K562 (cell line): ENCODE results near the gene CRELD2. TPM values are rescaled to one million over a fixed set of nuclear protein-coding genes. Genes with fewer than 3 reads are reported as not detected.

Experiments used
- ATF1 ChIP-seq, 2 experiments: fragments of 450-650 bp in 1 of 2; IDR thresholded peaks; 2 replicates each; pipeline ENCODE4 v1.6.1; 2016; ENCODE audit warnings: missing compliant biosample characterization in 1 of 2, missing genetic modification characterization in 1 of 2
- CBFA2T2 ChIP-seq: fragments of 450-650 bp; conservative IDR thresholded peaks from 2 replicates; pipeline ENCODE4 v1.6.1; 2017; ENCODE audit warnings: mild to moderate bottlenecking
- CBX1 ChIP-seq: sonication (generic); IDR thresholded peaks from 2 replicates; pipeline ENCODE4 v1.6.1; 2016; ENCODE audit warnings: antibody characterized with exemption, low read depth, mild to moderate bottlenecking
- CTBP1 ChIP-seq: fragments of 450-650 bp; IDR thresholded peaks from 2 replicates; pipeline ENCODE4 v1.6.1; 2016; ENCODE audit warnings: borderline replicate concordance
- FOXK1 ChIP-seq: sonication (generic); formaldehyde crosslinking; IDR thresholded peaks from 2 replicates; pipeline ENCODE4 v1.8.0; 2022; ENCODE audit warnings: missing genetic modification reagents, mild to moderate bottlenecking, borderline replicate concordance
- FOXM1 ChIP-seq, 2 experiments: fragments of 450-650 bp in 1 of 2; sonication (generic) in 1 of 2; formaldehyde crosslinking in 1 of 2; IDR thresholded peaks; 2 replicates each; pipeline versions ENCODE4 v1.6.1 to v1.9.0; 2017 to 2022; ENCODE audit warnings: low read depth in 2 of 2, mild to moderate bottlenecking in 2 of 2, missing genetic modification reagents in 1 of 2, moderate library complexity in 1 of 2
- HBP1 ChIP-seq: fragments of 450-650 bp; formaldehyde crosslinking; IDR thresholded peaks from 2 replicates; pipeline ENCODE4 v1.4.0; 2022; ENCODE audit warnings: missing genetic modification characterization
- HDAC8 ChIP-seq: fragments of 450-650 bp; IDR thresholded peaks from 2 replicates; pipeline ENCODE4 v1.6.1; 2016; ENCODE audit warnings: mild to moderate bottlenecking, missing genetic modification characterization, moderate library complexity, missing compliant biosample characterization
- KAT8 ChIP-seq: fragments of 450-650 bp; IDR thresholded peaks from 2 replicates; pipeline ENCODE4 v1.6.1; 2016; ENCODE audit warnings: low read depth, mild to moderate bottlenecking
- MTA3 ChIP-seq: fragments of 450-650 bp; formaldehyde crosslinking; IDR thresholded peaks from 2 replicates; pipeline ENCODE4 v1.6.1; 2017; ENCODE audit warnings: mild to moderate bottlenecking, borderline replicate concordance
- NCOA4 ChIP-seq: fragments of 450-650 bp; IDR thresholded peaks from 2 replicates; pipeline ENCODE4 v1.6.1; 2018; ENCODE audit warnings: mild to moderate bottlenecking; ENCODE audit not compliant: partially characterized antibody
- NELFE ChIP-seq: IDR thresholded peaks from 2 replicates; pipeline ENCODE4 v1.6.1; 2011; ENCODE audit warnings: mild to moderate bottlenecking; ENCODE audit not compliant: insufficient read depth, insufficient read length
- NFXL1 ChIP-seq: fragments of 450-650 bp; formaldehyde crosslinking; IDR thresholded peaks from 2 replicates; pipeline ENCODE4 v1.4.0; 2021; ENCODE audit warnings: mild to moderate bottlenecking
- SAFB2 ChIP-seq: fragments of 200-400 bp; formaldehyde crosslinking; IDR thresholded peaks from 2 replicates; pipeline ENCODE4 v1.6.1; 2018; ENCODE audit warnings: borderline replicate concordance, low read length, low read depth, moderate library complexity; ENCODE audit not compliant: severe bottlenecking
- SETDB1 ChIP-seq: IDR thresholded peaks from one replicate; pipeline ENCODE4 v1.6.1; 2012; ENCODE audit warnings: low read length, control low read depth, inconsistent platforms
- SPI1 ChIP-seq: IDR thresholded peaks from 2 replicates; pipeline ENCODE4 v1.6.1; 2011; ENCODE audit warnings: low read depth, low read length, control low read depth, borderline replicate concordance
- TEAD4 ChIP-seq, 2 experiments: sonication (generic) in 1 of 2; formaldehyde crosslinking in 1 of 2; IDR thresholded peaks; 2 replicates each; pipeline versions ENCODE4 v1.6.1 to v1.8.0; 2012 to 2022; ENCODE audit warnings: borderline replicate concordance in 1 of 2, inconsistent platforms in 1 of 2, low read length in 1 of 2, mild to moderate bottlenecking in 1 of 2, missing genetic modification reagents in 1 of 2
- ZBTB17 ChIP-seq: fragments of 450-650 bp; formaldehyde crosslinking; IDR thresholded peaks from 2 replicates; pipeline ENCODE4 v1.4.0; 2020; ENCODE audit warnings: mild to moderate bottlenecking
- ZBTB26 ChIP-seq: fragments of 450-650 bp; formaldehyde crosslinking; IDR thresholded peaks from 2 replicates; pipeline ENCODE4 v1.4.0; 2022; ENCODE audit warnings: missing genetic modification characterization
- ZNF121 ChIP-seq: sonication (generic); formaldehyde crosslinking; conservative IDR thresholded peaks from 2 replicates; pipeline ENCODE4 v1.8.0; 2022; ENCODE audit warnings: missing genetic modification reagents
- ZNF133 ChIP-seq: fragments of 250-450 bp; sonication (Bioruptor Pico); IDR thresholded peaks from 2 replicates; pipeline ENCODE4 v1.4.0; 2020; ENCODE audit warnings: mild to moderate bottlenecking
- ZNF324 ChIP-seq: fragments of 250-450 bp; sonication (Bioruptor Pico); IDR thresholded peaks from 2 replicates; pipeline ENCODE4 v1.4.0; 2020; ENCODE audit warnings: mild to moderate bottlenecking
- ZNF445 ChIP-seq: fragments of 250-450 bp; sonication (Bioruptor Pico); IDR thresholded peaks from 2 replicates; pipeline ENCODE4 v1.4.0; 2020; ENCODE audit warnings: low read depth, mild to moderate bottlenecking, moderate library complexity
- polyA plus RNA-seq, 8 experiments: library from polyadenylated mRNA; depleted of rRNA in 4 of 8; stranded (reverse) in 5 of 8; unstranded in 3 of 8; fragments of >200 nt; fragmentation: Nextera tagmentation in 2 of 8; fragmentation: Illumina TruSeq in 1 of 8; extraction: Ambion mirVana in 2 of 8; extraction: Trizol in 1 of 8; gene quantifications; 2 replicates each; pipeline versions ENCODE4 v1.2.1 to v1.2.3, GENCODE V29; 2011 to 2014; ENCODE audit warnings: inconsistent platforms in 1 of 8, missing spikeins in 1 of 8
- total RNA-seq, 7 experiments: library from RNA; depleted of rRNA in 6 of 7; stranded (reverse); fragments of >200 nt in 6 of 7; fragmentation: Illumina TruSeq in 2 of 7; extraction: Trizol in 2 of 7; gene quantifications; 2 replicates each; pipeline versions ENCODE4 v1.2.1 to v1.2.3, GENCODE V29; 2011 to 2021; ENCODE audit warnings: low replicate concordance in 1 of 7
- TF ChIP-seq, protein P1 (sequence below): fragments of 450-650 bp; IDR thresholded peaks from 2 replicates; pipeline ENCODE4 v1.6.1; 2016; ENCODE audit warnings: mild to moderate bottlenecking

Gene CRELD2
- total and polyA plus RNA-seq, 9 of the 15 experiments (the other 6 are each of a cell fraction or from before 2014, with no cell fraction given): 0.96 to 25.3 (median 8.8) TPM

- no peak for TF ChIP-seq ZBTB26 (CRISPR knock-in tag)
- no peak for TF ChIP-seq SETDB1
- no peak for TF ChIP-seq NELFE
- TF ChIP-seq CTBP1: peak; percentile 94
- TF ChIP-seq HDAC8 (tag): no peak
- TF ChIP-seq NFXL1: no peak
- TF ChIP-seq CBX1: no peak
- TF ChIP-seq ZNF324 (CRISPR knock-in tag): no peak
- TF ChIP-seq KAT8: no peak
- no peak for TF ChIP-seq SAFB2
- no peak for TF ChIP-seq ZNF445 (CRISPR knock-in tag)
- TF ChIP-seq FOXM1 (IDR thresholded peaks at IDR 0.05; ENCODE audit: low read depth): peak; percentile 83
- TF ChIP-seq FOXM1 (CRISPR knock-in tag; IDR thresholded peaks at IDR 0.05; ENCODE audit: low read depth): peak; percentile 33; the same call in 1 of the 2 replicates
- no peak for TF ChIP-seq ATF1 (CRISPR knock-in tag; IDR thresholded peaks at IDR 0.05)
- TF ChIP-seq ATF1 (tag; IDR thresholded peaks at IDR 0.05): peak; percentile 56
- TF ChIP-seq FOXK1 (CRISPR knock-in tag): no peak; the same call in 1 of the 2 replicates
- TF ChIP-seq TEAD4 (IDR thresholded peaks at IDR 0.05; ENCODE audit: low read length): no peak
- TF ChIP-seq TEAD4 (CRISPR knock-in tag; IDR thresholded peaks at IDR 0.05; ENCODE audit: borderline replicate concordance): no peak
- TF ChIP-seq CBFA2T2: no peak
- TF ChIP-seq, protein P1, sequence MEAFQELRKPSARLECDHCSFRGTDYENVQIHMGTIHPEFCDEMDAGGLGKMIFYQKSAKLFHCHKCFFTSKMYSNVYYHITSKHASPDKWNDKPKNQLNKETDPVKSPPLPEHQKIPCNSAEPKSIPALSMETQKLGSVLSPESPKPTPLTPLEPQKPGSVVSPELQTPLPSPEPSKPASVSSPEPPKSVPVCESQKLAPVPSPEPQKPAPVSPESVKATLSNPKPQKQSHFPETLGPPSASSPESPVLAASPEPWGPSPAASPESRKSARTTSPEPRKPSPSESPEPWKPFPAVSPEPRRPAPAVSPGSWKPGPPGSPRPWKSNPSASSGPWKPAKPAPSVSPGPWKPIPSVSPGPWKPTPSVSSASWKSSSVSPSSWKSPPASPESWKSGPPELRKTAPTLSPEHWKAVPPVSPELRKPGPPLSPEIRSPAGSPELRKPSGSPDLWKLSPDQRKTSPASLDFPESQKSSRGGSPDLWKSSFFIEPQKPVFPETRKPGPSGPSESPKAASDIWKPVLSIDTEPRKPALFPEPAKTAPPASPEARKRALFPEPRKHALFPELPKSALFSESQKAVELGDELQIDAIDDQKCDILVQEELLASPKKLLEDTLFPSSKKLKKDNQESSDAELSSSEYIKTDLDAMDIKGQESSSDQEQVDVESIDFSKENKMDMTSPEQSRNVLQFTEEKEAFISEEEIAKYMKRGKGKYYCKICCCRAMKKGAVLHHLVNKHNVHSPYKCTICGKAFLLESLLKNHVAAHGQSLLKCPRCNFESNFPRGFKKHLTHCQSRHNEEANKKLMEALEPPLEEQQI: no peak
- TF ChIP-seq ZNF121 (CRISPR knock-in tag): no peak
- TF ChIP-seq NCOA4: no peak
- TF ChIP-seq HBP1: no peak
- TF ChIP-seq ZBTB17 (CRISPR knock-in tag): no peak
- peak; percentile 32; the same call in 1 of the 2 replicates for TF ChIP-seq SPI1
- TF ChIP-seq MTA3: peak; percentile 68
- TF ChIP-seq ZNF133: no peak
These were observed 41.9 kb downstream of the CRELD2 start, which contains the start of gene PIM3 (continued) for GRCh38 chr22:49960159-49961004.
